Measurements from ENCODE around the gene HECTD4. TPM values are rescaled to one million over a fixed set of nuclear protein-coding genes. Genes with fewer than 3 reads are reported as not detected.

HECTD4 gene
- total RNA-seq, 1 experiment from 2014 or later, result 51.3 TPM

- ChIA-PET POLR2A (no interaction called here), CTCF (no interaction called here)
- H3K27ac ChIP-seq (ENCODE audit: low read length), result no peak overlapping the region
- TF ChIP-seq REST (IDR thresholded peaks at IDR 0.05; ENCODE audit: insufficient read depth in 1 of 2, low read depth in 2 of 2, low read length in 1 of 2), result no peak
- no peak for TF ChIP-seq TCF7L2 (IDR thresholded peaks at IDR 0.05; ENCODE audit: low read depth, low read length)
- TF ChIP-seq CTCF (IDR thresholded peaks at IDR 0.05), result no peak
- no peak for TF ChIP-seq SIN3A (IDR thresholded peaks at IDR 0.05; ENCODE audit: borderline replicate concordance, insufficient read depth, low read depth, low read length)
- no peak for TF ChIP-seq POLR2AphosphoS5 (IDR thresholded peaks at IDR 0.05; ENCODE audit: low read depth, low read length)
- H3K4me3 ChIP-seq (ENCODE audit: low read depth in 2 of 2, low read length in 2 of 2), result no peak overlapping the region
- H3K27me3 ChIP-seq (ENCODE audit: control insufficient read depth, insufficient read depth, low read length), result no peaks in the 10 kb centered on the region
- no TSS peak for BruUV-seq (replicated peaks)
- peaks cover 2% of the 10 kb centered on the region; the same call in 1 of the 2 replicates for H3K36me3 ChIP-seq (ENCODE audit: control insufficient read depth, insufficient read depth, low read length)
- ATAC-seq (peak; percentile 60; the same call in 1 of the 2 replicates), DNase-seq (ENCODE audit: low read depth, low spot score) (no peak)
- in situ Hi-C loops (cut with HindIII; ENCODE audit: low pct_unique_long_range_greater_than_20kb, low sequenced_read_pairs) (no loop called here), intact Hi-C loops (cut with micrococcal nuclease; ENCODE audit: unreplicated experiment) (no loop called here)
- no peaks in the 10 kb centered on the region for H3K4me1 ChIP-seq (ENCODE audit: control insufficient read depth, insufficient read depth, low read length)
- no peaks in the 10 kb centered on the region for H3K9me3 ChIP-seq (ENCODE audit: control insufficient read depth, insufficient read depth, low read depth, low read length)
Measured at GRCh38 chr12:112153181-112153892, 228.9 kb downstream of the HECTD4 start.

GRCh38 chr12:112151766-112152541, 230.3 kb downstream of the HECTD4 start:
- POLR2A ChIA-PET, result interaction anchor here (0.7 kb wide), 1 partner anchor 49 kb away, joined by 9 read pairs; no protein-coding TSS in a partner anchor
- DNase-seq (ENCODE audit: low read depth, low spot score), result no peak
- H3K4me1 ChIP-seq (ENCODE audit: control insufficient read depth, insufficient read depth, low read length), result no peaks in the 10 kb centered on the region
- CTCF ChIA-PET, result no interaction called here
- H3K27ac ChIP-seq (ENCODE audit: low read length), result no peak overlapping the region
- intact Hi-C loops (cut with micrococcal nuclease; ENCODE audit: unreplicated experiment) (no loop called here), in situ Hi-C loops (cut with HindIII; ENCODE audit: low pct_unique_long_range_greater_than_20kb, low sequenced_read_pairs) (no loop called here)
- H3K36me3 ChIP-seq (ENCODE audit: control insufficient read depth, insufficient read depth, low read length), result peaks cover 2% of the 10 kb centered on the region; the same call in 1 of the 2 replicates
- H3K27me3 ChIP-seq (ENCODE audit: control insufficient read depth, insufficient read depth, low read length), result no peaks in the 10 kb centered on the region
- no peak for ATAC-seq
- no TSS peak for BruUV-seq (replicated peaks)
- no peak for TF ChIP-seq TCF7L2 (IDR thresholded peaks at IDR 0.05; ENCODE audit: low read depth, low read length)
- TF ChIP-seq REST (IDR thresholded peaks at IDR 0.05; ENCODE audit: insufficient read depth in 1 of 2, low read depth in 2 of 2, low read length in 1 of 2), result no peak
- TF ChIP-seq POLR2AphosphoS5 (IDR thresholded peaks at IDR 0.05; ENCODE audit: low read depth, low read length), result no peak
- TF ChIP-seq SIN3A (IDR thresholded peaks at IDR 0.05; ENCODE audit: borderline replicate concordance, insufficient read depth, low read depth, low read length), result no peak
- H3K4me3 ChIP-seq (ENCODE audit: low read depth in 2 of 2, low read length in 2 of 2), result no peak overlapping the region
- H3K9me3 ChIP-seq (ENCODE audit: control insufficient read depth, insufficient read depth, low read depth, low read length), result no peaks in the 10 kb centered on the region

Measured in Panc1 (cell line).